ENCODE data around the gene PALLD. TPM values are rescaled to one million over a fixed set of nuclear protein-coding genes. Genes with fewer than 3 reads are reported as not detected.

PALLD gene
- total and polyA plus RNA-seq, 2 of the 8 experiments (the other 6 are each of a cell fraction or from before 2014, with no cell fraction given), result 10.5 to 25.0 TPM

GRCh38 chr4:168528131-168528949, 31.5 kb downstream of the PALLD start (continued):
- TF ChIP-seq CHD1 (IDR thresholded peaks at IDR 0.05; ENCODE audit: low read depth, low read length) (no peak), POLR2A (IDR thresholded peaks at IDR 0.05; ENCODE audit: control extremely low read depth in 1 of 2, low read depth in 2 of 2, low read length in 2 of 2) (no peak), ATF3 (IDR thresholded peaks at IDR 0.05; ENCODE audit: insufficient read depth, low read depth, low read length) (no peak), POU5F1 (IDR thresholded peaks at IDR 0.05; ENCODE audit: low read depth, low read length) (no peak), CHD2 (IDR thresholded peaks at IDR 0.05; ENCODE audit: low read length) (no peak), YY1 (IDR thresholded peaks at IDR 0.05; ENCODE audit: low read depth, low read length) (no peak)

Data from H1 (cell line).